ENCODE results near the gene GCN1. TPM values are rescaled to one million over a fixed set of nuclear protein-coding genes. Genes with fewer than 3 reads are reported as not detected.
"Not testable (repeated sequence)": the region's sequence is repeated elsewhere in the genome, so short reads cannot be mapped to it uniquely, and the experiment has no call there.

GCN1 gene
- total RNA-seq, 2 experiments from 2014 or later: 153 to 160 TPM

DNA sequence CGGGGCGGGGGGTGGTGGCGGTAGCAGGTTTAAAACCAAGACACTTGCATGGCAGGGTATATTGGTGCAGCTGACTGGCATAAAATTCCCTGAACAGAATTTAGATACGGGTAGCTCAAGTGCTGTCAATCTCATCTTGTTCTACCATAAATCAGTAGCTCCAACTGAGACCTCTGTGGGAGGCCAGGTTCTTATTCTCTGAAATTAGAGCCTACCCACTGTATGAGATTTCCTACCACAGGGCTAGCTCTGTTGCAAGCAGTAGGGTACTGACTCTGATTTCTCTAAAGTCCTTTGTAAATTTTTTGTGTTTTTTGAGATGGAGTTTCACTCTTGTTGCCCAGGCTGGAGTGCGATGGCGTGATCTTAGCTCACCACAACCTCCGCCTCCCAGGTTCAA is 9.7 kb upstream of the GCN1 start:
- POLR2A ChIA-PET: interaction anchor here (0.6 to 0.7 kb wide), 3 partner anchors 214 to 1096 kb away, joined by 5 to 16 read pairs (median 7); no protein-coding TSS in a partner anchor
- CTCF ChIA-PET: interaction anchor here (0.7 to 0.8 kb wide), 2 partner anchors 16 to 113 kb away, joined by 3 to 5 read pairs; no protein-coding TSS in a partner anchor

DNA sequence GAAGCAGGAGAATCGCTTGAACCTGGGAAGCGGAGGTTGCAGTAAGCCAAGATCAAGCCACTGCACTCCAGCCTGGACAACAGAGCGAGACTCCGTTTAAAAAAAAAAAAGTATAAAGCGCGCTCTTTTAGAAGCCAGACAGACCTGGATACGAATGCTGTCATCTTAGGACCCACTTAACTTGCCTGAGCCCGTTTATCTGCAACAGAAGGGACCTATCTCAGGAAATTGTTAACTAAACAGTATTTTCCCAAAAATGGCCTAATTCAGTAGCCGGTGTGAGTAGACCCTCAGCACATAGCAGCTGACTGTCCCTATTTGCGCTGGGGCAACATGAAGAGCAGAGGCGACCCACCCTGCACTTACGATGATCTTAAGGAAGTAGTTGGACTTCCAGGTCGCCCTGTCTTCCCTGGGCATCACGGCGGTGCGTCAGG is 5.9 kb upstream of the GCN1 start:
- ChIA-PET CTCF (interaction anchor here (0.8 to 2.9 kb wide), 10 partner anchors 10 to 90 kb away, joined by 3 to 38 read pairs (median 3); partner anchors contain the start of genes PXN and RAB35), POLR2A (interaction anchor here (0.6 to 3.8 kb wide), 17 partner anchors 9 to 268 kb away, joined by 3 to 114 read pairs (median 5); partner anchors contain the start of genes BICDL1, PXN, RAB35 and RNU4-1)

DNA sequence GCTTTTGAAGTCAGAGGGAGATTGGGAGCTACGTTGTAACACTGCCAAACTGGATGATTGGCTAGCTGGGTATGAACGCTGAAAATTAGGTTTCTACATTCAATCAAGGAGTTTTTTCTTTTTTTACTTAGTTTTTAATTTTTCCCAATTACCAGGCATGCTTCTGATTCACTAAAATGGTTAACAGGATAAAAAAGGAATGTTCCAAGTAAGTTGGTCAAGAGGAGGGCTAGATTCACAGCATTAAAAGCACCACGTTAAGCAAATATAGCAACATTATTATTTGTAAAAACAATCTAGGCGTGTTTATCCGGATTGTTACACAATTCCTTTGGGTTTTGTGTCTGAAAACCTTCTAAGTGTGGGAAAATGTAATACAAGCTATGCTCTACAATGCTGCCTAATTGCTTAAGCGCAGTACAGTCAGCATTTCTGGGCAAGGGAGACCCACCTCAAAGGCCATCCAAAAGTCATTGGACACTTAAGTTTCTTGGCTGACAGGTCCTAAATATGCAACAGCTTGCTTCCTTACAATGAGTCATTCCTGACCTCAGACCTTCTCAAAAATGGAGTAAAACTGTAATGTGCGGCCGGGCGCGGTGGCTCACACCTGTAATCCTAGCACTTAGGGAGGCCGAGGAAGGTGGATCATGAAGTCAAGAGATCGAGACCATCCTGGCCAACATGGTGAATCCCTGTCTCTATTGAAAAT is 5.2 kb upstream of the GCN1 start:
- ChIA-PET POLR2A (interaction anchor here (0.6 to 3.8 kb wide), 11 partner anchors 8 to 113 kb away, joined by 3 to 114 read pairs (median 5); partner anchors contain the start of genes RAB35, RNU4-1, RNU4-2 and SIRT4), CTCF (interaction anchor here (1.2 to 2.5 kb wide), 3 partner anchors 31 to 82 kb away, joined by 3 to 12 read pairs (median 8); partner anchors contain the start of gene RAB35)

DNA sequence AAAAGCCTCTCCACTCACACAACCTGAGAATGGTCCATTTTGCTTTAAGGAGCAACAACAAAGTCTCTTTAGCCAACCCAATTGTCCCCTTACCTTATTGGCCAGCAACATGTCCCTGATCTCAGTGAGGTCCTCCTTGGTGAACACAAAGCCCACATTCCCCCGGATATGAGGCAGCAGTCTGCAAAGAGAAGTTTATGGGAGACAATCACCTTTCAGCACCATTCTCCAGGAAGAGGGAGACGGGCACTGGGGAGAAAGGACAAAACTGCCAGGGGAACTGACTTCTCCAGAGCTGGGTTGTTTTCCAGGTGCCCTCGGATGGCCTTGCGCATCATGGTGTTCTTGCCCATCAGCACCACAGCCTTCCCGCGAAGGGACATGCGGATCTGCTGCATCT is 4.5 kb upstream of the GCN1 start:
- ChIA-PET POLR2A (interaction anchor here (1.0 to 3.3 kb wide), 4 partner anchors 80 to 93 kb away, joined by 4 to 41 read pairs (median 6); partner anchors contain the start of genes RAB35 and RNU4-2), CTCF (interaction anchor here (1.2 kb wide), 1 partner anchor 31 kb away, joined by 3 read pairs; no protein-coding TSS in a partner anchor)

DNA sequence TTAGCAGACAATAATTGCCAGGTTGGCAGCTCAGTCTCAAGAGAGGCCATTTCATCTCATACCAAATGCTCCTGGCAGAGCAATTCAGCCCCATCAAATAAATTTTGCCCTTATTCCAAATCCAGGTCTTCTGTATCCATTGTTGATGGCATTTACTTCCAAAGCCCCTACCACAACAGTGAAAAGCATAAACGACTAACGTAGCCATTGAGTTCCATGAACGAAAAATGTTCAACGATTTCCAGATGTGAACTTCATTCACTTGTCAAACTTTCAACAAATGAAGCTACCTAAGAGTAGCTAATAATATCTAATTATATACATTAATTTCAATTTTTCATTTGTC is 3.0 kb upstream of the GCN1 start:
- ChIA-PET POLR2A (interaction anchor here (0.8 to 2.2 kb wide), 4 partner anchors 68 to 94 kb away, joined by 3 to 8 read pairs (median 4); partner anchors contain the start of genes PXN and RNU4-2), CTCF (no interaction called here)

- CTCF ChIA-PET: not testable (repeated sequence)
- POLR2A ChIA-PET: interaction anchor here (0.9 to 2.6 kb wide), 4 partner anchors 68 to 95 kb away, joined by 3 to 12 read pairs (median 8); partner anchors contain the start of genes PXN, RAB35, RNU4-1 and RNU4-2
Observed at GRCh38 chr12:120196817-120197541, 2.5 kb upstream of the GCN1 start.

GRCh38 chr12:120196363-120196762 is 1.8 kb upstream of the GCN1 start:
- ChIA-PET POLR2A (interaction anchor here (0.6 to 2.6 kb wide), 3 partner anchors 21 to 96 kb away, joined by 8 to 12 read pairs (median 11); partner anchors contain the start of genes RAB35, RNU4-1 and RNU4-2), CTCF (interaction anchor here (1.4 kb wide), 1 partner anchor 46 kb away, joined by 3 read pairs; no protein-coding TSS in a partner anchor)

DNA sequence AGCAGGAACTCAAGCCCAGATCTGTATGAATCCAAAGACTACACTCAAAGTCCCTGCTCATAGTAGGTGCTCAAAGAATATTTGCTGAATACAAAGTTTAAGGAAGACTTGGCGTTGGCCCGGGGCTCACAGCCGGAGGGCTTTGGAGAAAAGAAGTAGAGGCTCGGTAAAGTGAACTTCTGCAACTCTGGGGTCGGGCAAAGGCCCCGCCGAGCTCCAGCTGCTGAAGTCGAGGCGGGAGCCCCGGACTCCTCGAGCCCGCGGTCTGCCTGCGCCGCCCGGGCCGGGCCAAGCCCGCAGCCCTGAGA is 335 bp downstream of the GCN1 start:
- POLR2A ChIA-PET: interaction anchor here (1.0 kb wide), 1 partner anchor 77 kb away, joined by 3 read pairs; no protein-coding TSS in a partner anchor

GRCh38 chr12:120193286-120193685 is 1.2 kb downstream of the GCN1 start:
- CTCF ChIA-PET: not testable (repeated sequence)
- POLR2A ChIA-PET: interaction anchor here (0.7 to 1.0 kb wide), 2 partner anchors 20 to 76 kb away, joined by 3 to 4 read pairs; no protein-coding TSS in a partner anchor

More for the DNA sequence above, 335 bp downstream of the GCN1 start:
- CTCF ChIA-PET: no interaction called here

GRCh38 chr12:120190985-120191480 is 3.5 kb downstream of the GCN1 start:
- ChIA-PET CTCF (no interaction called here), POLR2A (interaction anchor here (0.8 kb wide), 1 partner anchor 10 kb away, joined by 5 read pairs; the partner anchor contains the start of gene RPLP0)

- CTCF ChIA-PET: no interaction called here
- POLR2A ChIA-PET: no interaction called here
Observed at GRCh38 chr12:120190386-120190785, 4.1 kb downstream of the GCN1 start.

- POLR2A ChIA-PET: interaction anchor here (0.5 to 0.7 kb wide), 2 partner anchors 43 to 96 kb away, joined by 3 to 8 read pairs; no protein-coding TSS in a partner anchor
- CTCF ChIA-PET: interaction anchor here (0.7 kb wide), 1 partner anchor 138 kb away, joined by 3 read pairs; no protein-coding TSS in a partner anchor
Observed at GRCh38 chr12:120186654-120187053, 7.9 kb downstream of the GCN1 start.

GRCh38 chr12:120183211-120183631 is 11.3 kb downstream of the GCN1 start:
- ChIA-PET POLR2A (no interaction called here), CTCF (no interaction called here)

GRCh38 chr12:120181991-120182631 is 12.4 kb downstream of the GCN1 start:
- POLR2A ChIA-PET: no interaction called here
- CTCF ChIA-PET: no interaction called here

DNA sequence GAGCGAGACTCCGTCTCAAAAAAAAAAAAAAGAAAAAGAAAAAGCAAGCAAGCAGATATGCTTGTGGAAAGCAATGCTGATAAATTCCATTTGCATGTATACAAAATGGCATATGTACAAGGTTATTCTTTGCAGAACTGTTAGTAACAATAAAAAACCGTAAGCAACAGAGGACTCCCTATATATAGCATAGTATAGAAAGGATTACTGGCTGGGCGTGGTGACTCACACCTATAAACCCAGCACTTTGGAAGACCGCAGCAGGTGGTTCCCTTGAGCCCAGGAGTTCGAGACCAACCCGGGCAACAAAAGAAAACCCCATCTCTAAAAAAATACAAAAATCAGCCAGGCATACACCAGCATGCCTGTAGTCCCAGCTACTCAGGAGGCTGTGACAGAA is 13.5 kb downstream of the GCN1 start:
- POLR2A ChIA-PET: no interaction called here
- CTCF ChIA-PET: no interaction called here

- ChIA-PET POLR2A (interaction anchor here (0.7 kb wide), 1 partner anchor 20 kb away, joined by 11 read pairs; no protein-coding TSS in a partner anchor), CTCF (no interaction called here)
Observed at GRCh38 chr12:120175537-120175936, 19.0 kb downstream of the GCN1 start.

GRCh38 chr12:120175062-120175461 is 19.5 kb downstream of the GCN1 start:
- ChIA-PET CTCF (no interaction called here), POLR2A (interaction anchor here (0.6 to 1.1 kb wide), 3 partner anchors 21 to 80 kb away, joined by 3 to 11 read pairs (median 7); partner anchors contain the start of gene RPLP0)

- POLR2A ChIA-PET: no interaction called here
- CTCF ChIA-PET: interaction anchor here (1.0 kb wide), 1 partner anchor 30 kb away, joined by 3 read pairs; no protein-coding TSS in a partner anchor
Observed at GRCh38 chr12:120172053-120172452, 22.5 kb downstream of the GCN1 start.

DNA sequence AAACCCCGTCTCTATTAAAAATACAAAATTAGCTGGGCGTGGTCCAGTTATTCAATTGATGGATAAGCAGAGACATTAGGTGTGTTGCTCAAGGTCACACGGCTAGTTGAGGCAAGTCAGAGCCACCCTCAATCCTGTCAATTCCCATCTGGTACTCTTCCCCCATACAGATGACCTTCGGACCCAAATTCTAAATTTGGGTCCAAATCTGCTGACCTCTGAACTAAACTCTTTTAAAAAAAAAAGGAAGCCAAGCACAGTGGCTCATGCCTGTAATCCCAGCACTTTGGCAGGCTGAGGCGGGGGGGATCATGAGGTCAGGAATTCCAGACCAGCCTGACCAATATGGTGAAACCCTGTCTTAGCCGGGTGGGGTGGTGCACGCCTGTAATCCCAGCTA is 23.9 kb downstream of the GCN1 start:
- CTCF ChIA-PET: interaction anchor here (0.7 kb wide), 1 partner anchor 850 kb away, joined by 3 read pairs; no protein-coding TSS in a partner anchor
- POLR2A ChIA-PET: interaction anchor here (0.6 kb wide), 1 partner anchor 314 kb away, joined by 4 read pairs; no protein-coding TSS in a partner anchor

Data from activated CD8-positive, alpha-beta memory T cell treated with anti-CD3 and anti-CD28 coated beads for 36 hours (primary cell).